ENCODE results near the gene ARHGAP15. TPM values are rescaled to one million over a fixed set of nuclear protein-coding genes. Genes with fewer than 3 reads are reported as not detected.

ARHGAP15 gene
- polyA plus RNA-seq, 2 of the 4 experiments (the other 2 are of a cell fraction), result 0.34 TPM; not detected in 1

DNA sequence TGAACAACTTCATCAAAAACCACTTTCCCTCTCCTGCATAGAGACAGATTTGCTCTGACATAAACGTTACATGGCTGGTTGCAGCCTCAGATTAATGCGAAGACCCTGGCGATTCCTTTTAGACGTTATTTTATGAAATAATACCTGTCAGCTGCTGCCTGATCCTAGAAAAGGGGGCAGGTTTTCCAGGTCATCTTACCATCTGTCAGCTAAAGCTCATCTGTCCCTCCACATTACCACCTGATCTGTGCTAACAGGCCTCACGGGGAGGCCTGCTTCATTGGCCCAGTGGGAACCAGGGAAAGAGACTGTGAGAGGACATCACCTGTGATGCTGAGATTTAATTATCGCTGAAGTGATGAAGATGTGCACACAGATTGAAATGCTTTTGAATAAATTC lies 261.0 kb downstream of the ARHGAP15 start:
- no peak for TF ChIP-seq CHD2 (IDR thresholded peaks at IDR 0.05; ENCODE audit: low read length, partially characterized antibody)
- TF ChIP-seq GATA3 (IDR thresholded peaks at IDR 0.05; ENCODE audit: borderline replicate concordance), result no peak
- no peak for TF ChIP-seq CBX8 (IDR thresholded peaks at IDR 0.05)
- TF ChIP-seq, protein P1, sequence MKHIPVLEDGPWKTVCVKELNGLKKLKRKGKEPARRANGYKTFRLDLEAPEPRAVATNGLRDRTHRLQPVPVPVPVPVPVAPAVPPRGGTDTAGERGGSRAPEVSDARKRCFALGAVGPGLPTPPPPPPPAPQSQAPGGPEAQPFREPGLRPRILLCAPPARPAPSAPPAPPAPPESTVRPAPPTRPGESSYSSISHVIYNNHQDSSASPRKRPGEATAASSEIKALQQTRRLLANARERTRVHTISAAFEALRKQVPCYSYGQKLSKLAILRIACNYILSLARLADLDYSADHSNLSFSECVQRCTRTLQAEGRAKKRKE (CRISPR knock-in tag; IDR thresholded peaks at IDR 0.05; ENCODE audit: low read depth), result no peak
- TF ChIP-seq JUN (IDR thresholded peaks at IDR 0.05), result no peak
- no peak for TF ChIP-seq RNF2 (IDR thresholded peaks at IDR 0.05; ENCODE audit: borderline replicate concordance, low read depth)
- TF ChIP-seq FOSL2 (IDR thresholded peaks at IDR 0.05), result no peak
- TF ChIP-seq FOSL2 (CRISPR knock-in tag; IDR thresholded peaks at IDR 0.05), result no peak
- no peak for TF ChIP-seq PHF8 (IDR thresholded peaks at IDR 0.05; ENCODE audit: borderline replicate concordance, low read depth)
- TF ChIP-seq TFCP2L1 (CRISPR knock-in tag; IDR thresholded peaks at IDR 0.05), result no peak
- TF ChIP-seq HDAC2 (IDR thresholded peaks at IDR 0.05), result no peak
- TF ChIP-seq, protein P2, sequence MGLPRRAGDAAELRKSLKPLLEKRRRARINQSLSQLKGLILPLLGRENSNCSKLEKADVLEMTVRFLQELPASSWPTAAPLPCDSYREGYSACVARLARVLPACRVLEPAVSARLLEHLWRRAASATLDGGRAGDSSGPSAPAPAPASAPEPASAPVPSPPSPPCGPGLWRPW (IDR thresholded peaks at IDR 0.05), result no peak
- TF ChIP-seq ESRRA (IDR thresholded peaks at IDR 0.05; ENCODE audit: borderline replicate concordance, low read length), result no peak
- TF ChIP-seq EHMT2 (IDR thresholded peaks at IDR 0.05; ENCODE audit: low read depth), result no peak
- ChIA-PET POLR2A (no interaction called here), CTCF (interaction anchor here (1.0 kb wide), 1 partner anchor 14 kb away, joined by 3 read pairs; no protein-coding TSS in a partner anchor)
- Histone ChIP-seq H3K4me1 (no peaks in the 10 kb centered on the region), H3K4me3 (no peak overlapping the region), H3K4me2 (no peak overlapping the region), H3K9me3 (no peaks in the 10 kb centered on the region), H3K27ac (no peak overlapping the region)
- DNase-seq (ENCODE audit: low read depth in 1 of 2, low spot score in 1 of 2) (no peak), FAIRE-seq (no peak), ATAC-seq (no peak; a peak in 1 of 6 replicates)
- WGBS (ENCODE audit: missing lambda C conversion rate), result 51% methylated on average over 6 of the region's 6 CpGs

DNA sequence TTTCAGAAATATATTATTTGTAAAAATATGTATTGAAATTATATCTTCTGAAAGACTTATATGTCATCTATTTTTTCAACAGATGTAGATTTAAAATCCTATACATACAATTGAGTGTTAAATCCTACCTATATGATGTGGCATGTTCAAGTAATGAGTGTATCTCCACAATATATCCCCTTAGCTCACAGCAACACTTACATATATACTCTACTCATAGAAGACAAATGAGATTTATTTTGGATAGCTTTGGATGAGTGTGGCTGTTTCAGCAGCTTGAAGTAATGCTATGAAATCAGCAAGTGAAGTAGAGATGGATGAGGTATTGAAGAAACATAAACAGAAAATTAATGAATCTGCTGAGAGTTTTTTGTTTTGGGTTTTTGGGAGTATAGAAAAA lies 263.1 kb downstream of the ARHGAP15 start:
- no peak for TF ChIP-seq RCOR1 (IDR thresholded peaks at IDR 0.05; ENCODE audit: low read depth, low read length)
- TF ChIP-seq EP300 (IDR thresholded peaks at IDR 0.05), result no peak
- TF ChIP-seq HOXB13 (CRISPR knock-in tag; IDR thresholded peaks at IDR 0.05; ENCODE audit: low read depth), result no peak
- no peak for TF ChIP-seq HDAC2 (IDR thresholded peaks at IDR 0.05)
- TF ChIP-seq FOSB (CRISPR knock-in tag; IDR thresholded peaks at IDR 0.05), result no peak
- no peak for ATAC-seq
- Histone ChIP-seq H3K4me2 (no peak overlapping the region), H3K27ac (no peak overlapping the region), H3K4me1 (no peaks in the 10 kb centered on the region), H3K4me3 (no peak overlapping the region), H3K9me3 (no peaks in the 10 kb centered on the region)
- CTCF ChIA-PET, result no interaction called here
- DNase-seq (ENCODE audit: low read depth in 1 of 2, low spot score in 1 of 2), result no peak
- FAIRE-seq, result no peak
- POLR2A ChIA-PET, result no interaction called here

DNA sequence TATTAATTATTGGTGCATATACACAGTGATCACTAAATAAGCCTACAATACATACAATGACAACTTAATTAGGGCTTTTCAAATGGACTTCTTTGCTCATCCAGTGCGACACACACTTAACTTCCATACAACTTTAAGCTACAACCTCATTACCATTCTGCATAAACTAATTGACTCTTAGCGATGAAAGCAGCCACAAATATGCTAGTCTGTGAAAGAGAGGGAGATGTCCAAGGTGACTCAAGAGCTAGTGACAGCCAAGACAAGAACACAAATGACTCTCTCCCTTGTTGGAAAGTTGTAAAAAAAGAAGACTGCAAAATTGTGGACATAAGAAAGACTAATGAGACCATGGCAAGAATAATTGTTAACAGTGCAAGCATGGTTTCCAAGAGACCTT lies 264.8 kb downstream of the ARHGAP15 start:
- CTCF ChIA-PET, result no interaction called here
- TF ChIP-seq FOSB (CRISPR knock-in tag; IDR thresholded peaks at IDR 0.05), result no peak
- no peak for TF ChIP-seq NPAS2 (CRISPR knock-in tag; IDR thresholded peaks at IDR 0.05; ENCODE audit: borderline replicate concordance)
- no peak for TF ChIP-seq PHF8 (IDR thresholded peaks at IDR 0.05; ENCODE audit: borderline replicate concordance, low read depth)
- no peak for TF ChIP-seq RARB (CRISPR knock-in tag; IDR thresholded peaks at IDR 0.05)
- no peak for TF ChIP-seq JUNB (IDR thresholded peaks at IDR 0.05)
- TF ChIP-seq, protein P3, sequence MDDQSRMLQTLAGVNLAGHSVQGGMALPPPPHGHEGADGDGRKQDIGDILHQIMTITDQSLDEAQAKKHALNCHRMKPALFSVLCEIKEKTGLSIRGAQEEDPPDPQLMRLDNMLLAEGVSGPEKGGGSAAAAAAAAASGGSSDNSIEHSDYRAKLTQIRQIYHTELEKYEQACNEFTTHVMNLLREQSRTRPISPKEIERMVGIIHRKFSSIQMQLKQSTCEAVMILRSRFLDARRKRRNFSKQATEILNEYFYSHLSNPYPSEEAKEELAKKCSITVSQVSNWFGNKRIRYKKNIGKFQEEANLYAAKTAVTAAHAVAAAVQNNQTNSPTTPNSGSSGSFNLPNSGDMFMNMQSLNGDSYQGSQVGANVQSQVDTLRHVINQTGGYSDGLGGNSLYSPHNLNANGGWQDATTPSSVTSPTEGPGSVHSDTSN (IDR thresholded peaks at IDR 0.05), result no peak
- TF ChIP-seq CHD2 (IDR thresholded peaks at IDR 0.05; ENCODE audit: low read length, partially characterized antibody), result no peak
- TF ChIP-seq GATA3 (IDR thresholded peaks at IDR 0.05; ENCODE audit: borderline replicate concordance), result no peak
- TF ChIP-seq, protein P4, sequence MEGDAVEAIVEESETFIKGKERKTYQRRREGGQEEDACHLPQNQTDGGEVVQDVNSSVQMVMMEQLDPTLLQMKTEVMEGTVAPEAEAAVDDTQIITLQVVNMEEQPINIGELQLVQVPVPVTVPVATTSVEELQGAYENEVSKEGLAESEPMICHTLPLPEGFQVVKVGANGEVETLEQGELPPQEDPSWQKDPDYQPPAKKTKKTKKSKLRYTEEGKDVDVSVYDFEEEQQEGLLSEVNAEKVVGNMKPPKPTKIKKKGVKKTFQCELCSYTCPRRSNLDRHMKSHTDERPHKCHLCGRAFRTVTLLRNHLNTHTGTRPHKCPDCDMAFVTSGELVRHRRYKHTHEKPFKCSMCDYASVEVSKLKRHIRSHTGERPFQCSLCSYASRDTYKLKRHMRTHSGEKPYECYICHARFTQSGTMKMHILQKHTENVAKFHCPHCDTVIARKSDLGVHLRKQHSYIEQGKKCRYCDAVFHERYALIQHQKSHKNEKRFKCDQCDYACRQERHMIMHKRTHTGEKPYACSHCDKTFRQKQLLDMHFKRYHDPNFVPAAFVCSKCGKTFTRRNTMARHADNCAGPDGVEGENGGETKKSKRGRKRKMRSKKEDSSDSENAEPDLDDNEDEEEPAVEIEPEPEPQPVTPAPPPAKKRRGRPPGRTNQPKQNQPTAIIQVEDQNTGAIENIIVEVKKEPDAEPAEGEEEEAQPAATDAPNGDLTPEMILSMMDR (IDR thresholded peaks at IDR 0.05), result no peak
- no peak for TF ChIP-seq ZC3H11A (IDR thresholded peaks at IDR 0.05)
- TF ChIP-seq, protein P5, sequence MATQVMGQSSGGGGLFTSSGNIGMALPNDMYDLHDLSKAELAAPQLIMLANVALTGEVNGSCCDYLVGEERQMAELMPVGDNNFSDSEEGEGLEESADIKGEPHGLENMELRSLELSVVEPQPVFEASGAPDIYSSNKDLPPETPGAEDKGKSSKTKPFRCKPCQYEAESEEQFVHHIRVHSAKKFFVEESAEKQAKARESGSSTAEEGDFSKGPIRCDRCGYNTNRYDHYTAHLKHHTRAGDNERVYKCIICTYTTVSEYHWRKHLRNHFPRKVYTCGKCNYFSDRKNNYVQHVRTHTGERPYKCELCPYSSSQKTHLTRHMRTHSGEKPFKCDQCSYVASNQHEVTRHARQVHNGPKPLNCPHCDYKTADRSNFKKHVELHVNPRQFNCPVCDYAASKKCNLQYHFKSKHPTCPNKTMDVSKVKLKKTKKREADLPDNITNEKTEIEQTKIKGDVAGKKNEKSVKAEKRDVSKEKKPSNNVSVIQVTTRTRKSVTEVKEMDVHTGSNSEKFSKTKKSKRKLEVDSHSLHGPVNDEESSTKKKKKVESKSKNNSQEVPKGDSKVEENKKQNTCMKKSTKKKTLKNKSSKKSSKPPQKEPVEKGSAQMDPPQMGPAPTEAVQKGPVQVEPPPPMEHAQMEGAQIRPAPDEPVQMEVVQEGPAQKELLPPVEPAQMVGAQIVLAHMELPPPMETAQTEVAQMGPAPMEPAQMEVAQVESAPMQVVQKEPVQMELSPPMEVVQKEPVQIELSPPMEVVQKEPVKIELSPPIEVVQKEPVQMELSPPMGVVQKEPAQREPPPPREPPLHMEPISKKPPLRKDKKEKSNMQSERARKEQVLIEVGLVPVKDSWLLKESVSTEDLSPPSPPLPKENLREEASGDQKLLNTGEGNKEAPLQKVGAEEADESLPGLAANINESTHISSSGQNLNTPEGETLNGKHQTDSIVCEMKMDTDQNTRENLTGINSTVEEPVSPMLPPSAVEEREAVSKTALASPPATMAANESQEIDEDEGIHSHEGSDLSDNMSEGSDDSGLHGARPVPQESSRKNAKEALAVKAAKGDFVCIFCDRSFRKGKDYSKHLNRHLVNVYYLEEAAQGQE (IDR thresholded peaks at IDR 0.05), result no peak
- TF ChIP-seq TFCP2L1 (CRISPR knock-in tag; IDR thresholded peaks at IDR 0.05), result no peak
- TF ChIP-seq, protein P2 (IDR thresholded peaks at IDR 0.05), result no peak
- no peak for TF ChIP-seq EHF (CRISPR knock-in tag; IDR thresholded peaks at IDR 0.05)
- no peak for TF ChIP-seq ZFP36 (IDR thresholded peaks at IDR 0.05; ENCODE audit: borderline replicate concordance, partially characterized antibody)
- TF ChIP-seq KDM1A (IDR thresholded peaks at IDR 0.05; ENCODE audit: low read depth), result no peak

More for the DNA sequence above, 264.8 kb downstream of the ARHGAP15 start:
- FAIRE-seq (no peak), DNase-seq (ENCODE audit: low read depth in 1 of 2, low spot score in 1 of 2) (no peak), ATAC-seq (no peak)
- POLR2A ChIA-PET, result no interaction called here
- 0 out of 3 replicates have a peak, but pooled peaks cover 4% of the 10 kb centered on the region for H3K4me1 ChIP-seq
- no peak overlapping the region for H3K27ac ChIP-seq
- H3K9me3 ChIP-seq, result no peaks in the 10 kb centered on the region
- 46% methylated on average over 2 of the region's 2 CpGs for WGBS (ENCODE audit: missing lambda C conversion rate)
- H3K4me2 ChIP-seq, result no peak overlapping the region
- no peak overlapping the region for H3K4me3 ChIP-seq

Data from A549 (cell line).